RWPE2 (cell line): Measurements from ENCODE around the gene ETV3.

ENCODE experiments used
- ATAC-seq: fragments of 200-7000 bp; cut with Tn5 transposase; 3 replicates; pipeline ENCODE4 v1.9.1; 2021; ENCODE audit warnings: low read depth
- DNase-seq: peaks from one replicate; pipeline ENCODE4 v3.0.0-alpha.2; 2020; ENCODE audit warnings: low spot score
- H3K27ac ChIP-seq: fragments of 450-650 bp; 2 replicates; pipeline ENCODE4 v1.5.1; 2017; ENCODE audit warnings: mild to moderate bottlenecking; ENCODE audit not compliant: poor library complexity, severe bottlenecking
- H3K27me3 ChIP-seq: fragments of 250-450 bp; sonication (Bioruptor Pico); 2 replicates; pipeline ENCODE4 v1.5.1; 2021; ENCODE audit warnings: mild to moderate bottlenecking, moderate library complexity; ENCODE audit not compliant: insufficient read depth, poor library complexity, severe bottlenecking
- H3K36me3 ChIP-seq: fragments of 250-450 bp; sonication (Bioruptor Pico); 2 replicates; pipeline ENCODE4 v1.5.1; 2020; ENCODE audit warnings: low read depth, mild to moderate bottlenecking, moderate library complexity
- H3K4me1 ChIP-seq: fragments of 250-450 bp; sonication (Bioruptor Pico); 2 replicates; pipeline ENCODE4 v1.5.1; 2021; ENCODE audit warnings: mild to moderate bottlenecking, moderate library complexity; ENCODE audit not compliant: insufficient read depth, poor library complexity, severe bottlenecking
- H3K4me3 ChIP-seq: fragments of 250-450 bp; sonication (Bioruptor Pico); 2 replicates; pipeline ENCODE4 v1.5.1; 2021; ENCODE audit warnings: mild to moderate bottlenecking, moderate library complexity; ENCODE audit not compliant: severe bottlenecking
- H3K9me3 ChIP-seq: fragments of 250-450 bp; sonication (Bioruptor Pico); 2 replicates; pipeline ENCODE4 v1.5.1; 2021; ENCODE audit warnings: mild to moderate bottlenecking, moderate library complexity; ENCODE audit not compliant: severe bottlenecking
- CTCF ChIP-seq: fragments of 450-650 bp; IDR thresholded peaks from one replicate; pipeline ENCODE4 v1.5.1; 2017; ENCODE audit warnings: mild to moderate bottlenecking, moderate library complexity; ENCODE audit not compliant: poor library complexity, severe bottlenecking

Gene ETV3

GRCh38 chr1:157089789-157090188, 48.4 kb downstream of the ETV3 start:
- no peaks in the 10 kb centered on the region for H3K36me3 ChIP-seq
- H3K4me1 ChIP-seq = no peaks in the 10 kb centered on the region
- no peak overlapping the region for H3K27ac ChIP-seq
- H3K4me3 ChIP-seq = no peak overlapping the region
- no peak for DNase-seq
- H3K9me3 ChIP-seq = no peaks in the 10 kb centered on the region
- no peaks in the 10 kb centered on the region for H3K27me3 ChIP-seq
- ATAC-seq = peak; percentile 10; the same call in 1 of the 3 replicates
- TF ChIP-seq CTCF = no peak

DNA sequence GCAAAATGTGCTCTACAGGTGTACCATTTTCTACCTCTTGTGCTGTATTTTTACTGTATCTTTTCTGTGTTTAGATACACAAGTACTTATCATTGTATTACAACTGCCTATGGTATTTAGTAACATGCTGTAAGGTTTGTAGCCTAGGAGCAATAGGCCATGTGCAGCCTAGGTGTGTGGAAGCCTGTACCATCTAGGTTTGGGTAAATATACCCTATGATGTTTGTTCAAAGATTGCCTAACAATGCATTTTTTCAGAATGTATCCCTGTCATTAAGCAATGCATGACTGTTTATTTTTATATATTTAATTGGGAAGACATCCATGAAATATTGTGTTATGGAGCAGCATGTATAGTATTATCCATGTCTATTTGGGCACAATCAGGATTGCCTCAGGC, 49.6 kb downstream of the ETV3 start:
- no peaks in the 10 kb centered on the region for H3K36me3 ChIP-seq
- no peaks in the 10 kb centered on the region for H3K27me3 ChIP-seq
- no peaks in the 10 kb centered on the region for H3K4me1 ChIP-seq
- no peak overlapping the region for H3K4me3 ChIP-seq
- TF ChIP-seq CTCF = no peak
- H3K27ac ChIP-seq = no peak overlapping the region
- DNase-seq (no peak), ATAC-seq (0 out of 3 replicates have a peak, but pooled peaks have one; percentile 26)
- H3K9me3 ChIP-seq = no peaks in the 10 kb centered on the region

DNA sequence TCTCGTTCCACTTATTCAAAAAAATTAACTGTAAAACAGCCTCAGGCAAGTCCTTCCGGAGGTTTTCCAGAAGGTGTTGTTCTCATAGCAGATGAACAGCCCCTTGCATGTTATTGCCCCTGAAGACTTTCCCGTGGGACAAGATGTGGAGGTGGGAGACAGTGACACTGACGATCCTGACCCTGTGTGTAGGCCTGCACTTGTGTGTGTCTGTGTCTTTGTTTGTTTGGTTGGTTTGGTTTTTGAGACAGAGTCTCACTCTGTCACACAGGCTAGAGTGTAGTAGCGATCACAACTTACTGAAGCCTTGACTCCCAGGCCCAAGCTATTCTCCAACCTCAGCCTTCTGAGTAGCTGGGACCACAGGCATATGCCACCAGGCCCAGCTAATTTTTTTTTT, 51.2 kb downstream of the ETV3 start:
- Histone ChIP-seq H3K27me3 (no peaks in the 10 kb centered on the region), H3K36me3 (no peaks in the 10 kb centered on the region), H3K9me3 (no peaks in the 10 kb centered on the region), H3K4me3 (no peak overlapping the region), H3K4me1 (no peaks in the 10 kb centered on the region), H3K27ac (no peak overlapping the region)
- DNase-seq (no peak), ATAC-seq (no peak)
- TF ChIP-seq CTCF = no peak

DNA sequence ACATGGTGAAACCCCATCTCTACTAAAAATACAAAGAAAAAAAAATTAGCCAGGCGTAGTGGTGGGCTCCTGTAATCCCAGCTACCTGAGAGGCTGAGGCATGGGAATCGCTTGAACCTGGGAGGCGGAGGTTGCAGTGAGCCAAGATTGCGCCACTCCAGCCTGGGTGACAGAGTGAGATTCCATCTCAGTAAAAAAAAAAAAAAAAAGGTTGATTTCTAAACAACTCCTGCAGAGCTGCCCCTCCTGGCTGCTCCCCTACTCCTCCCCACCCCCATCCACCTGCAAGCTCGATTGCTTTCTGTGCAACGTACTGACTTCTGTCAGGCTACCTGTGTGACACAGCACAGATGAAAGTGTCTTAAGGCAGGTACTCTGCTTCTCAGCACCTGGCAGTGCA, 51.9 kb downstream of the ETV3 start:
- no peak for TF ChIP-seq CTCF
- Histone ChIP-seq H3K9me3 (no peaks in the 10 kb centered on the region), H3K27ac (no peak overlapping the region), H3K36me3 (no peaks in the 10 kb centered on the region), H3K4me3 (no peak overlapping the region), H3K4me1 (no peaks in the 10 kb centered on the region), H3K27me3 (no peaks in the 10 kb centered on the region)
- ATAC-seq (no peak), DNase-seq (no peak)

DNA sequence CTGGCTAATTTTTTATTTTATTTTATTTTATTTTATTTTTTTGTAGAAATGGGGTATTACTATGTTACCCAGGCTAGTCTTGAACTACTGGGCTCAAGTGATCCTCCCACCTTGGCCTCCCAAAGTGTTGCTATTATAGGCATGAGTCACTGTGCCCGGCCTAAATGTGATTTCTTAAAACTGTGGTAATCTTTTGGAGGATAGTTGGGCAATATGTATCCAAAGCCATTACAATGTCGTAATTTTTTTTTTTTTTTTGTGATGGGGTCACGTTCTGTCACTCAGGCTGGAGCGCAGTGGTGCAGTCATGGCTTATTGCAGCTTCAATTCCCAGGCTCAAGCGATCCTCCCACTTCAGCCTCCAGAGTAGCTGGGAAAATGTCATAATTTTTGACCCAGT, 52.8 kb downstream of the ETV3 start:
- DNase-seq = no peak
- Histone ChIP-seq H3K36me3 (no peaks in the 10 kb centered on the region), H3K4me3 (no peak overlapping the region), H3K4me1 (no peaks in the 10 kb centered on the region), H3K27me3 (no peaks in the 10 kb centered on the region), H3K9me3 (no peaks in the 10 kb centered on the region), H3K27ac (no peak overlapping the region)
- no peak for TF ChIP-seq CTCF
- no peak for ATAC-seq
